ENCODE results near the gene ACOT11. TPM values are rescaled to one million over a fixed set of nuclear protein-coding genes. Genes with fewer than 3 reads are reported as not detected.

ACOT11 gene
- total and polyA plus RNA-seq, 2 of the 13 experiments (the other 11 are each of a cell fraction or from before 2014, with no cell fraction given): 2.6 to 3.3 TPM

GRCh38 chr1:54607821-54608565 is 60.0 kb downstream of the ACOT11 start:
- ChIA-PET POLR2A (no interaction called here), CTCF (ENCODE audit: low intra/inter-chr PET ratio, low total read pairs) (no interaction called here)
- Histone ChIP-seq H3K9me3 (ENCODE audit: low read length) (no peaks in the 10 kb centered on the region), H3K9ac (ENCODE audit: insufficient read depth, low read depth, low read length) (no peak overlapping the region), H3K4me3 (replicated peaks in 1 of 3; ENCODE audit: insufficient read depth in 1 of 3, low read depth in 2 of 3, low read length in 3 of 3) (no peak overlapping the region), H3K79me2 (ENCODE audit: insufficient read depth, low read length) (no peaks in the 10 kb centered on the region), H3K27me3 (ENCODE audit: control insufficient read depth in 1 of 2, insufficient read depth in 2 of 2, low read length in 2 of 2) (no peaks in the 10 kb centered on the region), H3K4me1 (ENCODE audit: insufficient read depth, low read length) (no peaks in the 10 kb centered on the region), H3K36me3 (replicated peaks in 1 of 2; ENCODE audit: control insufficient read depth in 1 of 2, insufficient read depth in 2 of 2, low read length in 2 of 2) (no peaks in the 10 kb centered on the region), H4K20me1 (ENCODE audit: insufficient read depth, low read length) (no peaks in the 10 kb centered on the region), H2AFZ (ENCODE audit: low read length) (no peak overlapping the region), H3K4me2 (ENCODE audit: low read depth, low read length) (no peak overlapping the region), H3K27ac (ENCODE audit: extremely low read length, insufficient read depth, low read length) (no peak overlapping the region)
- FAIRE-seq: no peak
- no peak for DNase-seq (ENCODE audit: low spot score)
- intact Hi-C loops (cut with micrococcal nuclease; ENCODE audit: unreplicated experiment) (no loop called here), in situ Hi-C loops (cut with HindIII; ENCODE audit: extremely low pct_ligation_motif_present, low pct_unique_long_range_greater_than_20kb) (no loop called here)
- TF ChIP-seq NR1H2 (CRISPR knock-in tag; IDR thresholded peaks at IDR 0.05; ENCODE audit: borderline replicate concordance, low read depth) (no peak), CBX5 (CRISPR knock-in tag; IDR thresholded peaks at IDR 0.05; ENCODE audit: borderline replicate concordance) (no peak), ZNF607 (CRISPR knock-in tag; IDR thresholded peaks at IDR 0.05; ENCODE audit: borderline replicate concordance) (no peak), ZNF740 (CRISPR knock-in tag; IDR thresholded peaks at IDR 0.05) (no peak), NFE2L1 (CRISPR knock-in tag; IDR thresholded peaks at IDR 0.05; ENCODE audit: borderline replicate concordance) (no peak), SOX5 (CRISPR knock-in tag; IDR thresholded peaks at IDR 0.05; ENCODE audit: borderline replicate concordance) (no peak), ATF7-NPFF (CRISPR knock-in tag; IDR thresholded peaks at IDR 0.05; ENCODE audit: low read depth) (no peak), ZNF121 (CRISPR knock-in tag; IDR thresholded peaks at IDR 0.05) (no peak), HIVEP1 (CRISPR knock-in tag; IDR thresholded peaks at IDR 0.05) (no peak), ZNF205 (CRISPR knock-in tag; IDR thresholded peaks at IDR 0.05) (no peak), PAXIP1 (CRISPR knock-in tag; conservative IDR thresholded peaks at IDR 0.05) (no peak), ZNF598 (CRISPR knock-in tag; IDR thresholded peaks at IDR 0.05; ENCODE audit: borderline replicate concordance) (no peak), KDM2A (CRISPR knock-in tag; IDR thresholded peaks at IDR 0.05; ENCODE audit: borderline replicate concordance, low read depth) (no peak), ZFAT (CRISPR knock-in tag; conservative IDR thresholded peaks at IDR 0.05) (no peak), MED8 (CRISPR knock-in tag; IDR thresholded peaks at IDR 0.05; ENCODE audit: insufficient replicate concordance) (no peak), ZNF382 (CRISPR knock-in tag; IDR thresholded peaks at IDR 0.05; ENCODE audit: borderline replicate concordance) (no peak), ZNF841 (CRISPR knock-in tag; IDR thresholded peaks at IDR 0.05; ENCODE audit: borderline replicate concordance) (no peak), ZNF33A (CRISPR knock-in tag; IDR thresholded peaks at IDR 0.05; ENCODE audit: borderline replicate concordance) (no peak), ZNF446 (CRISPR knock-in tag; IDR thresholded peaks at IDR 0.05) (no peak)
- no peak for ATAC-seq
- no TSS peak for BruUV-seq (replicated peaks)
- WGBS (ENCODE audit: low lambda C conversion rate): 98% methylated on average over 11 of the region's 19 CpGs

Data from HepG2 (cell line).